ENCODE results near the gene NPC1. TPM values are rescaled to one million over a fixed set of nuclear protein-coding genes. Genes with fewer than 3 reads are reported as not detected.
A peak's percentile ranks its signal among the peaks of the same experiment; 100 is the strongest.
"Not testable (repeated sequence)": the region's sequence is repeated elsewhere in the genome, so short reads cannot be mapped to it uniquely, and the experiment has no call there.

The NPC1 gene
- total RNA-seq, 1 experiment from 2014 or later, result 31.8 TPM

- DNase-seq (ENCODE audit: low spot score), result no peak
- in situ Hi-C loops (cut with HindIII; ENCODE audit: low sequenced_read_pairs), result no loop called here
These were observed 50.1 kb downstream of the NPC1 start for GRCh38 chr18:23536204-23536603.

GRCh38 chr18:23534276-23534675, 52.0 kb downstream of the NPC1 start:
- in situ Hi-C loops (cut with HindIII; ENCODE audit: low sequenced_read_pairs), result no loop called here
- DNase-seq (ENCODE audit: low spot score), result no peak

GRCh38 chr18:23532848-23533247, 53.5 kb downstream of the NPC1 start:
- DNase-seq (ENCODE audit: low spot score), result peak; percentile 21
- in situ Hi-C loops (cut with HindIII; ENCODE audit: low sequenced_read_pairs), result no loop called here

- in situ Hi-C loops (cut with HindIII; ENCODE audit: low sequenced_read_pairs), result no loop called here
- no peak for DNase-seq (ENCODE audit: low spot score)
These were observed 54.4 kb downstream of the NPC1 start for GRCh38 chr18:23531912-23532311.

GRCh38 chr18:23530195-23530594, 56.1 kb downstream of the NPC1 start:
- DNase-seq (ENCODE audit: low spot score), result no peak
- in situ Hi-C loops (cut with HindIII; ENCODE audit: low sequenced_read_pairs), result no loop called here

GRCh38 chr18:23529604-23530003, 56.7 kb downstream of the NPC1 start:
- no peak for DNase-seq (ENCODE audit: low spot score)
- in situ Hi-C loops (cut with HindIII; ENCODE audit: low sequenced_read_pairs), result no loop called here

- in situ Hi-C loops (cut with HindIII; ENCODE audit: low sequenced_read_pairs), result no loop called here
- no peak for DNase-seq (ENCODE audit: low spot score)
These were observed 57.5 kb downstream of the NPC1 start for GRCh38 chr18:23528580-23529472.

- in situ Hi-C loops (cut with HindIII; ENCODE audit: low sequenced_read_pairs), result no loop called here
- DNase-seq (ENCODE audit: low spot score), result no peak
These were observed 59.7 kb downstream of the NPC1 start for GRCh38 chr18:23526501-23527063.

GRCh38 chr18:23524213-23524707, 62.0 kb downstream of the NPC1 start:
- no peak for DNase-seq (ENCODE audit: low spot score)
- in situ Hi-C loops (cut with HindIII; ENCODE audit: low sequenced_read_pairs), result no loop called here

- in situ Hi-C loops (cut with HindIII; ENCODE audit: low sequenced_read_pairs), result no loop called here
- no peak for DNase-seq (ENCODE audit: low spot score)
These were observed 62.7 kb downstream of the NPC1 start for GRCh38 chr18:23523429-23524212.

GRCh38 chr18:23521907-23522306, 64.4 kb downstream of the NPC1 start:
- no peak for DNase-seq (ENCODE audit: low spot score)
- in situ Hi-C loops (cut with HindIII; ENCODE audit: low sequenced_read_pairs), result no loop called here

- DNase-seq (ENCODE audit: low spot score), result no peak
These were observed 65.0 kb downstream of the NPC1 start for GRCh38 chr18:23521271-23521670.

GRCh38 chr18:23519734-23520133, 66.6 kb downstream of the NPC1 start:
- in situ Hi-C loops (cut with HindIII; ENCODE audit: low sequenced_read_pairs), result no loop called here
- DNase-seq (ENCODE audit: low spot score), result no peak

More at GRCh38 chr18:23521271-23521670, 65.0 kb downstream of the NPC1 start:
- in situ Hi-C loops (cut with HindIII; ENCODE audit: low sequenced_read_pairs), result no loop called here

- in situ Hi-C loops (cut with HindIII; ENCODE audit: low sequenced_read_pairs), result no loop called here
- peak; percentile 88 for DNase-seq (ENCODE audit: low spot score)
These were observed 70.3 kb downstream of the NPC1 start for GRCh38 chr18:23515911-23516546.

- in situ Hi-C loops (cut with HindIII; ENCODE audit: low sequenced_read_pairs), result no loop called here
- no peak for DNase-seq (ENCODE audit: low spot score)
These were observed 73.7 kb downstream of the NPC1 start for GRCh38 chr18:23512641-23513040.

GRCh38 chr18:23512216-23512615, 74.1 kb downstream of the NPC1 start:
- in situ Hi-C loops (cut with HindIII; ENCODE audit: low sequenced_read_pairs); DNase-seq (ENCODE audit: low spot score): not testable (repeated sequence)

- in situ Hi-C loops (cut with HindIII; ENCODE audit: low sequenced_read_pairs); DNase-seq (ENCODE audit: low spot score): not testable (repeated sequence)
These were observed 75.4 kb downstream of the NPC1 start for GRCh38 chr18:23510923-23511322.

GRCh38 chr18:23506393-23506792, 79.9 kb downstream of the NPC1 start:
- DNase-seq (ENCODE audit: low spot score), result no peak
- in situ Hi-C loops (cut with HindIII; ENCODE audit: low sequenced_read_pairs), result no loop called here

- in situ Hi-C loops (cut with HindIII; ENCODE audit: low sequenced_read_pairs), result no loop called here
- no peak for DNase-seq (ENCODE audit: low spot score)
These were observed 81.6 kb downstream of the NPC1 start for GRCh38 chr18:23504720-23505119.

All from G401 (cell line).